ENCODE results near the gene ETV3.
"Not testable (repeated sequence)": the region's sequence is repeated elsewhere in the genome, so short reads cannot be mapped to it uniquely, and the experiment has no call there.

The ETV3 gene

DNA sequence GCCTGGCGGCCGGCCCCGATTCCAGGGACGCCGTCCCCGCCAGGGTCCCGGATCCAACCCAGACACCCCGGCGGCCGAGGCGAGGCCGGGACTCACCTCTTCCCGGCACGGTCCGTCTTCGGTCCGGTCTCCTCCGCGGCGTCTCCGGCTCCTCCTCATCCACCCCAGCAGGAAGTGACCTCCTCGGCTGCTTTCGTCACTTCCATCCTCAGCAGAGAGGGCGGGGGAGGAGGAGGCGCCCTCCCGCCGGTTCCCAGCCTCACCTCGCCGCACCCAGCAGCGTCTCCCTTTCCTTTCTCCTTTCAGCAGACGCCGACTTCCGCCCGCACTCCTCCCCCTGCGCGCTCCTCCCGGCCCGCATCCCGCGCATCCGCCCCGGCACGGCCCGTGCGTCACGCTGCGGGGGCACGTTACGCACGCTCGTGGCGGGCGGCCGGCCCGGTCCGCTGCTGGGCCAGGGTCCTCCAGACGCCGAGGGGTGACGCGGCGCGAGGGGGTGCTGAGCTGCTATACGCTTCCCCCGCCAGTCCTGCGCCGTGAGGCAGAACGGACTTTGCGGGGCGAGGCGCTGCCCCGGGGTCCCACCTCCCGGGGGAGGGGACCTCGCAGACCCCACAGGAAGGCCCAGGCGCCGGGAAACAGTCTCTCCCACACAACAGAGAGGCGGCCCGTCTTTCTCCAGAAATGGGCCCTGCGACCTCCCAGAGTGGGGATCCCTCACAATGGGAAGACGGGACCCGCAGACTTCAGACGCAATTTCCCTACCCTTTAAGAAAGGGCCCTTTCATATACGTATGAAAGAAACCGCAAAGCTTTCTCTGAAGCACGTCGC, at the start of gene ETV3:
Gene ETV3, minus strand, starts transcription at position 176 of the 832 bp plus-strand sequence. CDS start 2,043 bp downstream, outside the sequence.
- Histone ChIP-seq H3K36me3 (replicated peaks; ENCODE audit: low read depth, low read length) (peaks cover 27% of the 10 kb centered on the region), H3K9me3 (ENCODE audit: insufficient read depth, low read length) (no peaks in the 10 kb centered on the region), H4K20me1 (ENCODE audit: insufficient read depth, low read length) (peaks cover 23% of the 10 kb centered on the region), H2AFZ (ENCODE audit: low read depth, low read length) (peak within 1 kb of the TSS; percentile 37; the same call in 1 of the 2 replicates), H3K4me3 (ENCODE audit: low read length) (peak within 1 kb of the TSS; percentile 91), H3K4me2 (ENCODE audit: low read length) (peak within 1 kb of the TSS; percentile 89), H3K79me2 (ENCODE audit: low read length) (peaks cover 54% of the 10 kb centered on the region), H3K4me1 (ENCODE audit: low read length) (peaks cover 59% of the 10 kb centered on the region), H3K27me3 (ENCODE audit: low read depth, low read length) (no peaks in the 10 kb centered on the region), H3K27ac (ENCODE audit: low read length) (peak within 1 kb of the TSS; percentile 76), H3K9ac (ENCODE audit: low read length) (peak within 1 kb of the TSS; percentile 82)
- no peak for TF ChIP-seq EZH2phosphoT487 (IDR thresholded peaks at IDR 0.05; ENCODE audit: low read depth)
- TF ChIP-seq, protein P1, sequence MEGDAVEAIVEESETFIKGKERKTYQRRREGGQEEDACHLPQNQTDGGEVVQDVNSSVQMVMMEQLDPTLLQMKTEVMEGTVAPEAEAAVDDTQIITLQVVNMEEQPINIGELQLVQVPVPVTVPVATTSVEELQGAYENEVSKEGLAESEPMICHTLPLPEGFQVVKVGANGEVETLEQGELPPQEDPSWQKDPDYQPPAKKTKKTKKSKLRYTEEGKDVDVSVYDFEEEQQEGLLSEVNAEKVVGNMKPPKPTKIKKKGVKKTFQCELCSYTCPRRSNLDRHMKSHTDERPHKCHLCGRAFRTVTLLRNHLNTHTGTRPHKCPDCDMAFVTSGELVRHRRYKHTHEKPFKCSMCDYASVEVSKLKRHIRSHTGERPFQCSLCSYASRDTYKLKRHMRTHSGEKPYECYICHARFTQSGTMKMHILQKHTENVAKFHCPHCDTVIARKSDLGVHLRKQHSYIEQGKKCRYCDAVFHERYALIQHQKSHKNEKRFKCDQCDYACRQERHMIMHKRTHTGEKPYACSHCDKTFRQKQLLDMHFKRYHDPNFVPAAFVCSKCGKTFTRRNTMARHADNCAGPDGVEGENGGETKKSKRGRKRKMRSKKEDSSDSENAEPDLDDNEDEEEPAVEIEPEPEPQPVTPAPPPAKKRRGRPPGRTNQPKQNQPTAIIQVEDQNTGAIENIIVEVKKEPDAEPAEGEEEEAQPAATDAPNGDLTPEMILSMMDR (IDR thresholded peaks at IDR 0.05; ENCODE audit: low read depth, low read length) = no peak

DNA sequence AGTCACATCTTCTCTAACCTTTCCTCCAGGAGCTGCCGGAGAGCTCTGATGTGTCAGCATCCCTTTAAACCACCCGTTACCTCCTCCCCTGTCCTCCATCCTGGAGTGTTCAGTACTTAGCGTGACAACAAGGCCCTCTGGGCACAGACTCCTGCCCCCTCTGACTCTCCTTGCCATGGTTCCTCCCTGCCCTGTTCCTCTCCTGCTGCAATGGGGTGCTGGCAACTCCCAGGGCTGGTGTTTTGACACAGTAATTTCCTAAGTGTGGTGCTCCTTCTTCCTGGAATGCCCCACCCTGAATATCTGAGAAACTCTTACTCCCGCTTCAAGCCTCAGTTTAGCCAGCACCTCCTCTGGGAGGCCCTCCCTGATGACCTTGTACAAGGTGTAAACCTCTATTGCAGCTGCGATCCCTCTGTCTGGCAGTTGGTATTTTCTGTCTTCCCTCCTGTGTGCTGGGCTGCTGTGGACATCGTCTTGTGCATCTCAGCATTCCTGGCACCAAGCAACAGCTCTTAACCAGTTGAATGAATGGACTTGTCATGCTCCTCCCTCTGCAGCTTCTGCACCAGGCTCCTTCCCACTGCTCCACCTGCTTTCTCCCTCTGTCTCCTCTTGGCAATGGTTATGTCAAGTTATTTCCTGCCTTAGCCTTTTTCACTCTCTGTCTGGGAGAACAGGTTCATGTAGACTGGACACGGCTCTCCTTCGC, 48.2 kb upstream of the ETV3 start:
- Histone ChIP-seq H3K4me1 (ENCODE audit: low read length) (peaks cover 18% of the 10 kb centered on the region), H3K27me3 (ENCODE audit: low read depth, low read length) (peaks cover 45% of the 10 kb centered on the region), H3K36me3 (replicated peaks; ENCODE audit: low read depth, low read length) (no peaks in the 10 kb centered on the region), H3K27ac (ENCODE audit: low read length) (no peak overlapping the region), H3K9me3 (ENCODE audit: insufficient read depth, low read length) (no peaks in the 10 kb centered on the region), H3K9ac (ENCODE audit: low read length) (no peak overlapping the region), H3K79me2 (ENCODE audit: low read length) (no peaks in the 10 kb centered on the region), H3K4me3 (ENCODE audit: low read length) (no peak overlapping the region), H2AFZ (ENCODE audit: low read depth, low read length) (no peak overlapping the region), H4K20me1 (ENCODE audit: insufficient read depth, low read length) (no peaks in the 10 kb centered on the region), H3K4me2 (ENCODE audit: low read length) (no peak overlapping the region)
- no peak for TF ChIP-seq EZH2phosphoT487 (IDR thresholded peaks at IDR 0.05; ENCODE audit: low read depth)
- TF ChIP-seq, protein P1 (IDR thresholded peaks at IDR 0.05; ENCODE audit: low read depth, low read length) = no peak

DNA sequence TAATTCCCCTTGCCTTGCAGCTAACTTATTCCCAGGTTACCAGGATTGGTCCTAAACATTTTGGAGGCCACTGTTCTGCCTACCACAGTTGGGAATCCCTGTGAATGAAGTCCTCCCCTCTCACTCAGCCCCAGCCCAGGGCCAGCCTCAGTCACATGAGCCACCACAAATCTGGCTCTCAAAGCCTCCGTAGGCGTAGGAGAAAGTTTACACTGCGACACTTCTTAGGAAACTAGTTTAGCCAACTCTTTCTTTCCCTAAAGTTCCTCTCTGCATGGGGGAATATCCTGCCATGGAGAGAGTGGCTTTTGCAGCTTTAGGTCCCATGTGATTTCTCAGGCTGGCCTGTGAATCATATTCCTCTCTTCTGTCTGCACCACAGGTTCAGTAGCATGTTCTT, 45.7 kb upstream of the ETV3 start:
- TF ChIP-seq, protein P1 (IDR thresholded peaks at IDR 0.05; ENCODE audit: low read depth, low read length) = no peak
- no peak for TF ChIP-seq EZH2phosphoT487 (IDR thresholded peaks at IDR 0.05; ENCODE audit: low read depth)
- no peak overlapping the region for H3K27ac ChIP-seq (ENCODE audit: low read length)
- no peaks in the 10 kb centered on the region for H3K79me2 ChIP-seq (ENCODE audit: low read length)
- peaks cover 18% of the 10 kb centered on the region for H3K4me1 ChIP-seq (ENCODE audit: low read length)
- H4K20me1 ChIP-seq (ENCODE audit: insufficient read depth, low read length) = no peaks in the 10 kb centered on the region
- no peaks in the 10 kb centered on the region for H3K9me3 ChIP-seq (ENCODE audit: insufficient read depth, low read length)
- H3K4me2 ChIP-seq (ENCODE audit: low read length) = no peak overlapping the region
- H3K27me3 ChIP-seq (ENCODE audit: low read depth, low read length) = peaks cover 48% of the 10 kb centered on the region
- H3K4me3 ChIP-seq (ENCODE audit: low read length) = no peak overlapping the region
- no peak overlapping the region for H2AFZ ChIP-seq (ENCODE audit: low read depth, low read length)
- H3K36me3 ChIP-seq (replicated peaks; ENCODE audit: low read depth, low read length) = no peaks in the 10 kb centered on the region
- H3K9ac ChIP-seq (ENCODE audit: low read length) = no peak overlapping the region

DNA sequence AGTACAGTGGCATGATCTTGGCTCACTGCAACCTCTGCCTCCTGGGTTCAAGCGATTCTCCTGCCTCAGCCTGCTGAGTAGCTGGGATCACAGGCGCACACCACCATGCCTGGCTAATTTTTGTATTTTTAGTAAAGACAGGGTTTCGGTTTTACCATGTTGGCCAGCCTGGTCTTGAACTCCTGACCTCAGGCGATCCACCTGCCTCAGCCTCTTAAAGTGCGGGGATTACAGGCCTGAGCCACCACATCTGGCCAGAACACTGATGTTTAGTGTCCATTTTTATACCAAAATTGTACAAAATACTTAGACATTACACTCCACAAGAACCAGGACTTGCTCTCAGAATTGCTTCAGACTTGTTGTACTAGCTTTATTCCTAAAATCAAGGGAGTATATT, 44.2 kb upstream of the ETV3 start:
- H3K9me3 ChIP-seq (ENCODE audit: insufficient read depth, low read length); H4K20me1 ChIP-seq (ENCODE audit: insufficient read depth, low read length); H3K79me2 ChIP-seq (ENCODE audit: low read length); H3K4me2 ChIP-seq (ENCODE audit: low read length); H3K36me3 ChIP-seq (replicated peaks; ENCODE audit: low read depth, low read length); H3K27ac ChIP-seq (ENCODE audit: low read length); H3K9ac ChIP-seq (ENCODE audit: low read length); H2AFZ ChIP-seq (ENCODE audit: low read depth, low read length); H3K4me3 ChIP-seq (ENCODE audit: low read length): not testable (repeated sequence)
- Histone ChIP-seq H3K4me1 (ENCODE audit: low read length) (peaks cover 25% of the 10 kb centered on the region), H3K27me3 (ENCODE audit: low read depth, low read length) (peaks cover 43% of the 10 kb centered on the region)
